Ovary (tissue), 9 donors: ENCODE data around the gene TLR4. TPM values are rescaled to one million over a fixed set of nuclear protein-coding genes. Genes with fewer than 3 reads are reported as not detected.

ENCODE experiments used
- DNase-seq, 5 donors: peaks; one replicate each; pipeline ENCODE4 v3.0.0-alpha.2; 2019 to 2020
- H3K27ac ChIP-seq, 2 donors: fragments of 200-600 bp; one replicate each; pipeline versions ENCODE4 v1.5.1 to v1.8.0; 2019 to 2022
- H3K27me3 ChIP-seq: fragments of 200-600 bp; one replicate; pipeline ENCODE4 v1.8.0; 2022
- H3K36me3 ChIP-seq: fragments of 200-600 bp; sonication (generic); one replicate; pipeline ENCODE4 v1.5.1; 2019
- H3K4me1 ChIP-seq: one replicate; pipeline ENCODE4 v1.8.1; 2013; ENCODE audit warnings: mild to moderate bottlenecking, moderate library complexity; ENCODE audit not compliant: insufficient read depth
- H3K4me3 ChIP-seq: fragments of 200-600 bp; sonication (generic); one replicate; pipeline ENCODE4 v1.5.1; 2017
- H3K9me3 ChIP-seq, 2 donors: fragments of 200-600 bp in 1 of 2; sonication (generic) in 1 of 2; one replicate each; pipeline versions ENCODE4 v1.5.1 to v1.8.1; 2013 to 2019; ENCODE audit warnings: mild to moderate bottlenecking in 1 of 2, moderate library complexity in 1 of 2
- CTCF ChIP-seq, 3 donors: fragments of 450-650 bp in 2 of 3; fragments of 200-600 bp in 1 of 3; IDR thresholded peaks; one replicate each; pipeline versions ENCODE4 v1.5.1 to v1.8.0; 2016 to 2022; ENCODE audit warnings: antibody characterized with exemption in 3 of 3, mild to moderate bottlenecking in 1 of 3
- EP300 ChIP-seq: sonication (generic); formaldehyde crosslinking; IDR thresholded peaks from one replicate; pipeline ENCODE4 v1.6.1; 2017; ENCODE audit warnings: antibody characterized with exemption
- POLR2A ChIP-seq: fragments of 450-650 bp; IDR thresholded peaks from one replicate; pipeline ENCODE4 v1.6.1; 2017; ENCODE audit warnings: antibody characterized with exemption, mild to moderate bottlenecking, moderate library complexity
- WGBS, 3 donors: extraction: QIAGEN DNeasy Blood & Tissue Kit in 1 of 3; methylation state at CpG; one replicate each; pipeline versions ENCODE4 v1.1.5 to v1.1.7; 2013 to 2017; 5-methylcytosine and 5-hydroxymethylcytosine counted together
- intact Hi-C, 4 donors: fragments of 100-400 bp; cut with DNase I; formaldehyde crosslinking; loops; one replicate each; pipeline versions ENCODE4 v1.11.0 to v1.15.1; 2022 to 2023
- polyA plus RNA-seq, 2 donors: library from polyadenylated mRNA; stranded (reverse); fragments of 200-250 nt in 1 of 2; fragments of 350-450 nt in 1 of 2; fragmentation: Illumina TruSeq in 1 of 2; extraction: RNeasy Lipid Tissue Mini Kit (QIAGEN cat#74804) in 1 of 2; gene quantifications; one replicate each; pipeline ENCODE4 v1.2.3, GENCODE V29; 2013 to 2014
- total RNA-seq, 7 donors: library from RNA; depleted of rRNA in 2 of 7; stranded (reverse); fragments of >200 nt in 2 of 7; fragmentation: NEBNext Ultra II Directional in 3 of 7; extraction: Animal tissue kit (Norgen Biotek cat#: 25700) in 3 of 7; gene quantifications; one replicate each; pipeline versions ENCODE4 v1.1.0 to v1.2.4, GENCODE V29; 2016 to 2023
- donor health status: DM: no; HTN: no; CAD: no; lungs with moderate emphysema.
- donor health status: DM: no; HTN: no; CAD: no.
- donor health status: Bipolar disorder and iron deficiency.
- donor health status: DM: yes; HTN: yes; CAD: no.
- donor health status: DM: no; HTN: no; CAD: no.
- donor health status: DM: yes; HTN: yes; CAD: no.

The TLR4 gene
- total and polyA plus RNA-seq, 9 donors, result 3.4 to 13.5 (median 8.9) TPM

GRCh38 chr9:117665601-117666385 lies 38.4 kb upstream of the TLR4 start:
- no peaks in the 10 kb centered on the region for H3K4me1 ChIP-seq
- H3K9me3 ChIP-seq, result no peaks in the 10 kb centered on the region
- H3K27ac ChIP-seq, result no peak overlapping the region
- no peak for DNase-seq
- intact Hi-C loops, result loop anchor here in 1 of 4 donors (5.0 kb wide), 1 partner anchor 102 kb away; no protein-coding TSS in a partner anchor
- no peaks in the 10 kb centered on the region for H3K27me3 ChIP-seq
- 82 to 92% (median 89%) methylated on average over 1 of the region's 1 CpG for WGBS, 3 donors
- no peak overlapping the region for H3K4me3 ChIP-seq
- no peaks in the 10 kb centered on the region for H3K36me3 ChIP-seq
- TF ChIP-seq POLR2A, result no peak
- TF ChIP-seq EP300, result no peak
- TF ChIP-seq CTCF (IDR thresholded peaks at IDR 0.05), result no peak

- Histone ChIP-seq H3K4me1 (no peaks in the 10 kb centered on the region), H3K9me3 (no peaks in the 10 kb centered on the region), H3K4me3 (no peak overlapping the region), H3K27ac (no peak overlapping the region), H3K36me3 (no peaks in the 10 kb centered on the region), H3K27me3 (no peaks in the 10 kb centered on the region)
- WGBS, 3 donors, result 96 to 98% (median 97%) methylated on average over 1 of the region's 1 CpG
- no peak for DNase-seq
- intact Hi-C loops, result no loop called here
- TF ChIP-seq EP300 (no peak), POLR2A (no peak), CTCF (IDR thresholded peaks at IDR 0.05) (no peak)
Measured at GRCh38 chr9:117671468-117671867, 32.7 kb upstream of the TLR4 start.

GRCh38 chr9:117672369-117672768 lies 31.8 kb upstream of the TLR4 start:
- WGBS, 3 donors, result 11 to 38% (median 19%) methylated on average over 1 of the region's 1 CpG
- no peak for DNase-seq
- no peaks in the 10 kb centered on the region for H3K27me3 ChIP-seq
- H3K27ac ChIP-seq, result no peak overlapping the region
- no peaks in the 10 kb centered on the region for H3K36me3 ChIP-seq
- H3K4me3 ChIP-seq, result no peak overlapping the region
- TF ChIP-seq POLR2A (no peak), EP300 (no peak), CTCF (IDR thresholded peaks at IDR 0.05) (no peak)
- no peaks in the 10 kb centered on the region for H3K9me3 ChIP-seq
- intact Hi-C loops, result no loop called here
- H3K4me1 ChIP-seq, result no peaks in the 10 kb centered on the region

- TF ChIP-seq POLR2A (no peak), EP300 (no peak), CTCF (IDR thresholded peaks at IDR 0.05) (no peak)
- no peaks in the 10 kb centered on the region for H3K36me3 ChIP-seq
- no peaks in the 10 kb centered on the region for H3K9me3 ChIP-seq
- no peaks in the 10 kb centered on the region for H3K27me3 ChIP-seq
- DNase-seq, result no peak
- H3K4me3 ChIP-seq, result no peak overlapping the region
- H3K27ac ChIP-seq, result no peak overlapping the region
- intact Hi-C loops, result no loop called here
- H3K4me1 ChIP-seq, result no peaks in the 10 kb centered on the region
Measured at GRCh38 chr9:117677572-117677971, 26.6 kb upstream of the TLR4 start.
